OCI-LY1 (cell line): Measurements from ENCODE around the gene KLF15.

ENCODE experiments used
- H2AFZ ChIP-seq: fragments of 200-600 bp; sonication (generic), shearing (Covaris generic); 2 replicates; pipeline ENCODE4 v1.6.0; 2014; ENCODE audit warnings: antibody characterized with exemption, mild to moderate bottlenecking, low read length
- H3F3A ChIP-seq: fragments of 200-600 bp; sonication (generic), shearing (Covaris generic); 2 replicates; pipeline ENCODE4 v1.6.0; 2014; ENCODE audit warnings: mild to moderate bottlenecking, antibody characterized with exemption, low read length, moderate library complexity; ENCODE audit not compliant: insufficient read depth
- H3K27ac ChIP-seq: fragments of 200-600 bp; sonication (generic); 2 replicates; pipeline ENCODE4 v1.5.1; 2014; ENCODE audit warnings: low read length, mixed run types, mild to moderate bottlenecking, low read depth; ENCODE audit not compliant: poor library complexity, severe bottlenecking
- H3K27me3 ChIP-seq: fragments of 200-600 bp; sonication (generic); 2 replicates; pipeline ENCODE4 v1.6.0; 2014; ENCODE audit warnings: antibody characterized with exemption, mild to moderate bottlenecking, low read length, moderate library complexity; ENCODE audit not compliant: insufficient read depth
- H3K36me3 ChIP-seq: fragments of 200-600 bp; sonication (generic); 2 replicates; pipeline ENCODE4 v1.6.1; 2014; ENCODE audit warnings: mild to moderate bottlenecking, antibody characterized with exemption, low read length, moderate library complexity, mixed read lengths; ENCODE audit not compliant: insufficient read depth
- H3K4me1 ChIP-seq: fragments of 200-600 bp; sonication (generic); 2 replicates; pipeline ENCODE4 v1.5.1; 2014; ENCODE audit warnings: mild to moderate bottlenecking, low read length, moderate library complexity; ENCODE audit not compliant: insufficient read depth, severe bottlenecking
- H3K4me2 ChIP-seq: fragments of 200-600 bp; sonication (generic), shearing (Covaris generic); 2 replicates; pipeline ENCODE4 v1.6.1; 2014; ENCODE audit warnings: low read length
- H3K4me3 ChIP-seq: fragments of 200-600 bp; sonication (generic); 2 replicates; pipeline ENCODE4 v1.5.1; 2014; ENCODE audit warnings: low read length, low read depth, mild to moderate bottlenecking, mixed read lengths; ENCODE audit not compliant: poor library complexity, severe bottlenecking
- H3K79me2 ChIP-seq: fragments of 200-600 bp; shearing (Covaris generic); 2 replicates; pipeline ENCODE4 v1.6.1; 2016; ENCODE audit warnings: mixed run types, low read length, mixed read lengths; ENCODE audit not compliant: insufficient read depth
- H3K9ac ChIP-seq: fragments of 200-600 bp; sonication (generic), shearing (Covaris generic); 2 replicates; pipeline ENCODE4 v1.6.1; 2014; ENCODE audit warnings: mild to moderate bottlenecking, low read length, mixed read lengths
- H3K9me2 ChIP-seq: fragments of 200-600 bp; sonication (generic), shearing (Covaris generic); 2 replicates; pipeline ENCODE4 v1.6.1; 2014; ENCODE audit warnings: low read depth, mild to moderate bottlenecking, low read length, mixed read lengths
- H3K9me3 ChIP-seq: fragments of 200-600 bp; shearing (Covaris generic); 2 replicates; pipeline ENCODE4 v1.6.1; 2014; ENCODE audit warnings: low read length, mixed read lengths
- H4K20me1 ChIP-seq: fragments of 200-600 bp; sonication (generic), shearing (Covaris generic); 2 replicates; pipeline ENCODE4 v1.6.0; 2016; ENCODE audit warnings: mild to moderate bottlenecking, low read length; ENCODE audit not compliant: insufficient read depth
- EZH2 ChIP-seq: fragments of 200-600 bp; sonication (generic), shearing (Covaris generic); IDR thresholded peaks from 2 replicates; pipeline ENCODE4 v1.8.0; 2017; ENCODE audit warnings: borderline replicate concordance, mixed run types, mild to moderate bottlenecking, antibody characterized with exemption, low read length, moderate library complexity, mixed read lengths
- TF ChIP-seq, protein P1 (sequence below): fragments of 200-600 bp; sonication (generic), shearing (Covaris generic); IDR thresholded peaks from 2 replicates; pipeline ENCODE4 v1.5.1; 2017; ENCODE audit warnings: mild to moderate bottlenecking, antibody characterized with exemption, low read length, moderate library complexity, mixed read lengths

Gene KLF15

DNA sequence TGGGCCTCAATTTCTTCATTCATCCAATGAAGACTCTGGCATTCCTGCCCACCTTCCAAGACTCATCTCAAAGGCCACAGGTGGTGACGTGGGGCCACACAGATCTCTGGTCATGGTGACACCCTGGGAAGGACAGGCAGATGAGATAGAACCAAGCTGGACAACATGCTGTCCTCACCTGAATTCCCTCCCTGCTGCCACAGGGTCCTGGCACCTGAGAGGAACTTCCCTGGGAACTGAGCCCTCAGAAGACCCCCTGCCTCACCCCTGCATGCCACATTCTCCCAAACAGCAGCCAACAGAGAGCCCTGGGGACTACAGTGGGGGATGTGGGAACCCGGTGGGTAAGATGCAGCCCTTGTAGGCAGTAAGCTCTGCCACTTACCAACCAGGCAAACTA, 10.7 kb downstream of the KLF15 start:
- Histone ChIP-seq H3K4me1 (no peaks in the 10 kb centered on the region), H3K27ac (no peak overlapping the region), H3K27me3 (no peaks in the 10 kb centered on the region), H3K36me3 (no peaks in the 10 kb centered on the region), H3F3A (no peaks in the 10 kb centered on the region), H3K4me2 (no peak overlapping the region), H3K9me2 (no peaks in the 10 kb centered on the region), H3K79me2 (no peaks in the 10 kb centered on the region), H3K9ac (no peak overlapping the region), H3K9me3 (no peaks in the 10 kb centered on the region), H3K4me3 (no peak overlapping the region), H2AFZ (no peak overlapping the region), H4K20me1 (no peaks in the 10 kb centered on the region)
- TF ChIP-seq EZH2: no peak
- TF ChIP-seq, protein P1, sequence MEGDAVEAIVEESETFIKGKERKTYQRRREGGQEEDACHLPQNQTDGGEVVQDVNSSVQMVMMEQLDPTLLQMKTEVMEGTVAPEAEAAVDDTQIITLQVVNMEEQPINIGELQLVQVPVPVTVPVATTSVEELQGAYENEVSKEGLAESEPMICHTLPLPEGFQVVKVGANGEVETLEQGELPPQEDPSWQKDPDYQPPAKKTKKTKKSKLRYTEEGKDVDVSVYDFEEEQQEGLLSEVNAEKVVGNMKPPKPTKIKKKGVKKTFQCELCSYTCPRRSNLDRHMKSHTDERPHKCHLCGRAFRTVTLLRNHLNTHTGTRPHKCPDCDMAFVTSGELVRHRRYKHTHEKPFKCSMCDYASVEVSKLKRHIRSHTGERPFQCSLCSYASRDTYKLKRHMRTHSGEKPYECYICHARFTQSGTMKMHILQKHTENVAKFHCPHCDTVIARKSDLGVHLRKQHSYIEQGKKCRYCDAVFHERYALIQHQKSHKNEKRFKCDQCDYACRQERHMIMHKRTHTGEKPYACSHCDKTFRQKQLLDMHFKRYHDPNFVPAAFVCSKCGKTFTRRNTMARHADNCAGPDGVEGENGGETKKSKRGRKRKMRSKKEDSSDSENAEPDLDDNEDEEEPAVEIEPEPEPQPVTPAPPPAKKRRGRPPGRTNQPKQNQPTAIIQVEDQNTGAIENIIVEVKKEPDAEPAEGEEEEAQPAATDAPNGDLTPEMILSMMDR: no peak

DNA sequence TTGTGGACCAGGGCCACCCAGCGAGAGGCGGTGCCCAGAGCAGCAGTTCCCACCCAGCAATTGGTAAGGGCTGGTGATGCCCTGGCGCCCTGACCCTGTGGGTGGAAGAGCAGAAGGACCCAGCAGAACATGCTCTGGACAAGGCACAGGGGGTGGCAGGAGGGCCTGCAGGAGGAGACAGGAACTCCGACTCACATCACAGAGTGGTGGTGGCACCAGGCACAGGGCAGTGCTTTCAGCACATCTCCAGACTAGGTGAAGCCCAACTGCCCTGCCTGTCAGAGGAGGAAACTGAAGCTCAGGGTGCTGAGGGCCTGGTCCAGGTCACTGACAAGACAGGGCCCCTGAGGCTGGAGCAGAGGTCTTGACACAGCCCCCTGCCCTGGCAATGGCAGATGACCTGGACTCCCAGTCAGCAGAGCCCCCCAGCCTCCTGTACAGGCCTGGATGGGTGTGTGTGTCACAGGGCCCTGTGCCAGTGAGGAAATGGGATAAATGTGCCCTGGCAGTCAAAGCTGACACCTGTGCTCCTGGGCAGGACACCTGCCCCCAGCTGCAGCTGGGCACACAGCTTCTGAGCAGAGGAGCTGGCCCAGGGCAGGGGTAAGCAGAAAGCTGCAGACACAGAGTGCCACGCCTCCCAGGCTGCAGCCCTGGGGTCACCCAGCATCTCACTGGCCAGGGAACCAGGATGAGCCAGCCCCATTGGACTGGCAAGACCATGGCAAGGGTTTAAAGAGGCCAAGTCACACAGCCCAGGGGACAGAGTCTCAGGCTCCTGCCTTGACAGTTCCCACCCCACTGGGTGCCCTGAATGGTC, 11.4 kb downstream of the KLF15 start:
- Histone ChIP-seq H3K4me3 (no peak overlapping the region), H3F3A (no peaks in the 10 kb centered on the region), H3K79me2 (no peaks in the 10 kb centered on the region), H4K20me1 (no peaks in the 10 kb centered on the region), H3K4me2 (no peak overlapping the region), H3K4me1 (no peaks in the 10 kb centered on the region), H3K9ac (no peak overlapping the region), H3K9me3 (no peaks in the 10 kb centered on the region), H3K27me3 (no peaks in the 10 kb centered on the region), H3K9me2 (no peaks in the 10 kb centered on the region), H3K27ac (no peak overlapping the region), H2AFZ (no peak overlapping the region), H3K36me3 (no peaks in the 10 kb centered on the region)
- no peak for TF ChIP-seq EZH2
- TF ChIP-seq, protein P1: no peak

DNA sequence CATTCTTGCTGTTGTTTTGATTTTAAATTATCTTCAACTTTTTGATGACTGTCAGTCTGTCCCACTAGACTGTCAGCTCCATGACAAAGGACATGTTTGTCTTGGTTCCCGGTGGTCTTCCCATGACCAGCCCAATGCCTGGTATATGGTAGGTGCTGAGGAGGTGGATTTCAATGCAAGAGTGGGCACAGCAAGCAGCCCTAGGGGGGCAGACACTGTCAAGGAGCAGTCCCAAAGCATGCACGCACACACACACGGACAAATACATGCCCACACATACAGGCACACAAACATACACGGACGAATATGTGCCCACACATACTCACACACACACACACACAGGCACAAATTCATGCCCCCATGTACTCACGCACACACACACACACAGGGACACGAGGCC, 12.0 kb downstream of the KLF15 start:
- H3K4me3 ChIP-seq: no peak overlapping the region
- H3K9ac ChIP-seq: no peak overlapping the region
- H4K20me1 ChIP-seq: no peaks in the 10 kb centered on the region
- no peak overlapping the region for H3K27ac ChIP-seq
- no peaks in the 10 kb centered on the region for H3K4me1 ChIP-seq
- no peak overlapping the region for H3K4me2 ChIP-seq
- H3F3A ChIP-seq: no peaks in the 10 kb centered on the region
- H2AFZ ChIP-seq: no peak overlapping the region
- H3K79me2 ChIP-seq: no peaks in the 10 kb centered on the region
- no peaks in the 10 kb centered on the region for H3K27me3 ChIP-seq
- H3K36me3 ChIP-seq: no peaks in the 10 kb centered on the region
- H3K9me2 ChIP-seq: no peaks in the 10 kb centered on the region
- TF ChIP-seq, protein P1: no peak
- TF ChIP-seq EZH2: no peak
- no peaks in the 10 kb centered on the region for H3K9me3 ChIP-seq
